Right renal pelvis (tissue), 4 donors: Measurements from ENCODE around the gene MMD2. TPM values are rescaled to one million over a fixed set of nuclear protein-coding genes. Genes with fewer than 3 reads are reported as not detected.
A peak's percentile ranks its signal among the peaks of the same experiment; 100 is the strongest.
"Not testable (repeated sequence)": the region's sequence is repeated elsewhere in the genome, so short reads cannot be mapped to it uniquely, and the experiment has no call there.

Source experiments
- DNase-seq, 4 donors: peaks; one replicate each; pipeline ENCODE4 v3.0.0-alpha.2; 2013; ENCODE audit warnings: low read depth in 4 of 4, low spot score in 3 of 4, missing footprints in 1 of 4
- polyA plus RNA-seq, 4 donors: library from polyadenylated mRNA; unstranded; fragments of 120-200 nt; gene quantifications; one replicate each; pipeline ENCODE4 v1.2.1, GENCODE V29; 2013; ENCODE audit not compliant: insufficient read length in 4 of 4

MMD2 gene, protein sequence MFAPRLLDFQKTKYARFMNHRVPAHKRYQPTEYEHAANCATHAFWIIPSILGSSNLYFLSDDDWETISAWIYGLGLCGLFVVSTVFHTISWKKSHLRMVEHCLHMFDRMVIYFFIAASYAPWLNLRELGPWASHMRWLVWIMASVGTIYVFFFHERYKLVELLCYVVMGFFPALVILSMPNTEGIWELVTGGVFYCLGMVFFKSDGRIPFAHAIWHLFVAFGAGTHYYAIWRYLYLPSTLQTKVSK
- under 1 TPM in 3 of 4 donors, not detected in 1; 0.10 to 0.42 (median 0.11) TPM for polyA plus RNA-seq

DNA sequence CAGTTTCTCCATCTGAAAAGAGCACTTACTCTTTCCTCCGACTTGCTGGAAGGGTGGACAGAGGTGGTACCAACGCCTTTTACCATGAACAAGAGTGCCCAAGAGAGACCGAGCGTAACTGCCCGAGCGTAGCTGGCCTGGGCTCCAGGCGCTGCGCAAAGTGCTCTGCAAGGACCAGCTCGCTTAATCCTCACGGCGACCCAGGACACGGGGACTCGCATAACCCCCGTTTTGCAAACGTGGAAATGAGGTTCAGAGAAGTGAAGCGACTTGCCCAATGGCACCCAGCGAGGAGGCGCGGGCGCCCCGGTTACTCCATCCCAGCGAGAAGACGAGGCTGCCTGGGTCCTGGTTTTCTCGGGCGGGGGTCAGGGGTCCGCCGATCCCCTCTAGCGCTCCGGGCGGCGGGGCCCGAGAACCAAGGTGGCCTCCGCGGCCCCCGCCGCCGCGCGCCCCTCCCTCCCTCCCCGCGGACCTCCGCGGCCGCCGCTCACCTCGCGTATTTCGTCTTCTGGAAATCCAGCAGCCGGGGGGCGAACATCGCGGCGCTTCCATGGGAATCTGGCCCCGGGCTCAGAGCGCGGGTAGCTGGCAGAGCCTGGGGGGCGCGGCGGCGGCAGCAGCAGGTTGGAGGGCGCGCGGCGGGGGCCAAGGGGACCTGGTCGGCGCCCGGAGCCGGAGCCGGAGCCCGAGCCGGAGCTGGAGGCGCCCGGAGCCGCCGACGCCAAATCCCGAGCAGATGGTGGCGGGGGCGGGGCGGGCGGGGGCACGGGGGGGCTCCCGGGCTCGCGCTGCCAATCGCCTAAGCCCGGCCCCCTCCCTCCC, at the start of gene MMD2:
Gene MMD2 (minus strand): TSS at position 711 of the 825 bp plus-strand sequence. CDS start 170 bp downstream, at position 541.
- no peak for DNase-seq

DNA sequence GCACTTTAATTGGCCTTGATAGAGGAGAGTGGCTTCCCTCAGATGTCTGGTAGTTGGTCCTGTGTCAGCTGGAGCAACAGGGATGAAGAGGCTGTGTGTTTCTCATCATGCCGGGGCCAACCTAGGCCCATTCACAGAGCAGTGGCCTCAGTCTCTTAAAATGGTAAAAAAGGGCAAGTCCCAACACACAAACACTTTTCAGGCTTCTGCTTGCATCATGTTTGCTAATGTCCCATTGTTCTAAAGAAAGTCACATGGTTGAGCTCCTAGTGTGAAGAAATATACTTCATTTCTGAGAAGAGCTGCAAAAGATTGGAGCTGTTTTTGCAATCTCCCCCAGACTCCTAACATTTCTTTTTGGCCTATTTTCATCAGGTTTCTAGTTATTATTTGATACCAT, 46.1 kb upstream of the MMD2 start:
- DNase-seq, result no peak

DNA sequence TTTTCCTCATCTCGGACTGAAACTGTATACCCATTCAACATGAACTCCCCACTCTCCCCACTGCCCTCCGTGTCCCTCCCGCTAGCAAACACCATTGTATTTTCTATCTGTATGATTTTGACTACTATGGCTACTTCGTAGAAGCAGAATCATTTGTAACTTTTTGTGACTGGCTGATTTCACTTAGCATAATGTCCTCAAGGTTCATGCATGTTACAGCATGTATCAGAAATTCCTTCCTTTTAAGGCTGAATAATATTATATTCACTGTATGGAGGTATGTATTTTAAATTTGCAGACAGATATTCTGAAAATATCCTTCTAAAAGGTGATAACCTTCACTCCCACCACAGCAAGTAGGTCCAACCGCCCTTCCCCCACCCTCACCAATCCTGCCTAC, 42.9 kb upstream of the MMD2 start:
- no peak for DNase-seq

DNA sequence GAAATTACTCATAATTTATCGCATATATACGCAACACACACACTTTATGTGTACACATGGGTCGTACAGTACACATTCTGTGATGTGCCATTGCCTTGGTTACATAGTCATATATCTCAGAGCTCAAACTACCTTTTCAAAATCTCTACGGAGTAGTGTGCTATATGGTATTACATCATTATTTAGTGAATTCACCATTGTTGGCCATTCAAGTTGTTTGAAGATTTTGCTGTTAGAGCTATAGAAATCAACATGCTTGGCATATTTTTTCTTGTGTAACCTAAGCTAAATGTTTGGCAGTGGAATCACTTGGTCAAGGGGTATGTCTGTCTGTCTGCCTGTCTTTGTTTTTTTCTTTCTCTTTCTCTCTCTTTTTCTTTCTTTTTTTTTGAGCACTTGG, 42.0 kb upstream of the MMD2 start:
- no peak for DNase-seq

DNA sequence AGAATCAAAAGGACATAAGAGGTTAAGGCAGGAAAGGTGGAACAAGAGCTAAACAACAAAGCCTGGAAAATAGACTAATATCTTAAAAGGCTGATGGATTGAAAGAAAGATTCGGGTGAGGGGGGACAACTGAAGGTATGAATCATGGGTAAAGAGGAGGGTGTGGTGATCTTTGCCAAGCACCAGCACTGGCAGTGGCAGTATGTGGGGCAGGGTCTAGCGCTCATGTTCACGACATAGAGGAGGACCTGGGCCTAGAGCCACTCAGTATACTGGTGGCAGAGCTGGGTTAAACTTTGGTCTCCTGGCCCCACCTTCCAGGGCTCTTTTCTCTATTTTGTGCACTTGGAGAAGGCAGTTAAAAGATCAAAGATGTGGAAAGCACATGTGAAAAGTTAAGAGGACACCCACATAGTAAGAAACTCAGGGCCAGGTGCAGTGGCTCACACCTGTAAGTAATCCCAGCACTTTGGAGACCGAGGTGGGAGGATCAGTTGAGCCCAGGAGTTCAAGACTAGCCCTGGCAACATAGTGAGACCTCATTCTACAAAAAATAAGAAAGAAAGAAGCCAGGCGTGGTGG, 40.5 kb upstream of the MMD2 start:
- no peak for DNase-seq

DNA sequence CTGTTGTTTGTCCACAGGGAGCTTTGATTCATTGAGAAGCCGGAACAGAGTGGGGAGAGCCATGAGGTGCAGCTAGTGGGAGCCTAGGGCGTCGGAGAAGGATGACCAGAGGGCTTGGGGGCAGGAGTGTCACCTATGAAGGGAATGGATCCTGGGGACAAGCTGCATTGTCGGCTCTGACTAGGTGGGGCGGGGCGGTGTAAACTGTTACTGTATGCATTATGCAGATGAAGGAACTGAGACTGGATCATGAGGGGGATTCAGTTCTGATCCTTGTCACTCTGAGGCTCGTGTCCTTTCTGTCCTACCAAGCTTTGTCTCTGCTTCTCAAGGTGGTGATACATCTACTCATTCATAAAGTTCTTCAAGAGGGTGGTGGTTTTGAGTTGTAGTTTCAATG, 39.9 kb upstream of the MMD2 start:
- no peak for DNase-seq

DNA sequence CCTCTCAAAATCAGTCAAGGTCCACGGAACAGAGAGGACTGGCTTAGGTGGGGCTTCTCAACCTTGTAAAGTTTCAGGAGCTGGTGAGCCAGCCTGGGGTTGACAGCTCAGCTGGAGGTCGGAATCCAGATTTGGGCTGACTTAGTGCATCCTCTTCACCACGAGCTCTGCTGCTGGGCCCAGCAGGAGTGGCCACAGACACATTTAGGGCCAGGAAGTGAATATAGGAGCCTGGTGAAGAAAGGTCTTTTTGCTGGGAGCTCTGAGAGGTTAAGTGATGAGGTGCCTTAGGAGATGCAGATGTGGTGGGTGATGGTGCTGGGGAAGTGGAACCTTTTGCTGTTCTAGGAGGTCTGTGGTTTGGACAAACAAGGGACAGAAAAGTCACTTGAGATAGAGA, 39.3 kb upstream of the MMD2 start:
- DNase-seq, result no peak

DNA sequence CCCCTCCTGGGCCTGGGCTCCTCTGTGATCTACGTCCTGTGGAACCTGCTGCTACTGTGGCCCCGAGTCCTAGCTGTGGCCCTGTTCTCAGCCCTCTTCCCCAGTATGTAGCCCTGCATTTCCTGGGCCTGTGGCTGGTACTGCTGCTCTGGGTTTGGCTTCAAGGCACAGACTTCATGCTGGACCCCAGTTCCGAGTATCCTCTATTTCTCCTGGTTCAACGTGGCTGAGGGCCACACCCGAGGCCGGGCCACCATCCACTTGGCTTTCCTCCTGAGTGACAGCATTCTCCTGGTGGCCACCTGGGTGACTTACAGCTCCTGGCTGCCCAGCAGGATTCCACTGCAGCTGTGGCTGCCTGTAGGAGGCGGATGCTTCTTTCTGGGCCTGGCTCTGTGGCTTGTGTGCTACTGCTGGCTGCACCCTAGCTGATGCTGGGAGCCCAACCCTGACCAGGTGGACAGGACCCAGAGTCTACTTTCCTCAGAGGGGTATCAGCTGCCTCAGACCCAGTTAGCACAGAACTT, 37.8 kb upstream of the MMD2 start:
- no peak for DNase-seq

DNA sequence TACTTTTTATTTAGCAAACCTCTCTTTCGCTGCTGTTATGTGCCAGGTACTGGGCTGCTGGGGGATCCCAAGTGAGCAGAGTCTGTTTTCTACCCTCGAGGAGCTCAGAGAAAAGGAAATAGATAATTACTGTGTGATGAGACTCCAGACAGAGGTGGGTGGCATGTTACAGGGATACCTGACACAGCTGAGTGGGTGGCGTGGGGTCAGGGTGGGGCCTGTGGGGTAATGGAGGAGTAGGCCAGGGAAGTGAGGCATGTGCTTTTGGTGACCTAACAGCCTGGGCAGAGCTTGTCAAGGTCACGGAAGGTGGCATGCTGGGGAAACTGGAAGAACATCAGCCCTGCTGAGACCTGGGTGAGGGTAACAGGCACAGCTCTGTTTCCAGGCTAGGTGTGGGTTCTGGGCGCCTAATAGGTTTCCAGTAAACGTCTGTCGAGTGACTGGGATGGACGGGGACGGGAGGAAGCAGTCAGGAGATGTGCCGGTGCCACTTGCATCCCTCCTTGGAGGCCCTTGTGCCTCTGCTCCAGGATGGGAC, 36.5 kb upstream of the MMD2 start:
- DNase-seq, result no peak

DNA sequence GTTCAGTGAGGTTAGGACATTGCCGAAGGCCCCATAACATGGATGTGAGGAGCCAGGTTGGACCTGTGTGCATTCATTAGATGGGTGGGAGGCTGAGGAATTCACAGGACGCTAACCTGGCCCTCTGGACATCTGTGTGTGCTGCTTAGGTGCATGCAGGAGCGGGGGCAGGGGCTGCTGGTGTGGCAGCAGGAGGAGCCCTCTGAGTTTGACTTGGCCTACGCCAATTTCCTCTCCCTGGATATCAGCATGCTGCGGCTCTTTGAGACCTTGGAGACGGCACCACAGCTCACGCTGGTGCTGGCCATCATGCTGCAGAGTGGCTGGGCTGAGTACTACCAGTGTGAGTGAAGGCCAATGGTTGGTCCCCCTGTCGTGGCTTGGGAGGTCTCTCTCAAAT, 34.5 kb upstream of the MMD2 start:
- no peak for DNase-seq

DNA sequence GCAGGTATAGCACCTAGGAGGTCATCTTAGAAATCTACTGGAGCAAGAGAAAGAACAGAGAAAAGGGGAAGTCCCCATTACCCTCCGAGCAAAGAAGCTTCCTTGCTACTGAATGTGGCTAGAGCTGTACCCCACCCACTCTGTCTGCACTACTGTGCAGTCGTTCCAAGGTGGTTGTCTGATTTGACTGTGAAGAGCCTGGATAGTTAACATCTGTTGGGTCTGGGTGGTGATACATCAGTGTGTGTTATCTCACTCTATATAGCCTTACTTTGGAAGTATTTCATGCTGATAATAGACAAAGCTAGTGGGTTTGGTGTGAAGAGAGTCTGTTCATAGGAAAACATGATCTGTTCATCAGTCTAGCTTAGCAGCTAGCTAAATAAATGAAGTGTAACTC, 23.8 kb upstream of the MMD2 start:
- DNase-seq, result not testable (repeated sequence)

DNA sequence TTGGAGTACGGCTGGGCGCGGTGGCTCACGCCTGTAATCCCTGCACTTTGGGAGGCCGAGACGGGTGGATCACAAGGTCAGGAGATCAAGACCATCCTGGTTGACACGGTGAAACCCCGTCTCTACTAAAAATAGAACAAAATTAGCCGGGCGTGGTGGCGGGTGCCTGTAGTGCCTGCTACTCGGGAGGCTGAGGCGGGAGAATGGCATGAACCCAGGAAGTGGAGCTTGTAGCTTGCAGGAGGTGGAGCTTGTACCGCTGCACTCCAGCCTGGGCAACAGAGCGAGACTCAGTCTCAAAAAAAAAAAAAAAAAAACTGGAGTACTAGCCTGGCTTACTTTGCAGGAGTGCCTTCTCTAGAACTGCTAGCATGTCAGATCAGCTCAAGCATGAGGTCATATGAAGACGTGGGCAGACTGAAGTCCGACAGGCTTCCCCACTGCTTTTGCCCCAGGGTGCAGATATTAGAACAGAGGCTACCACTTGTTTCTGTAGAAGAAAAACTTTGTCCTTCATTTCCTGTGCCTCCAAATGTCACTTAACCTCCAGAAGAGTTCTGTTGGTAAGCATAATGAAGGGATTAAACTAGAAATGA, 22.4 kb upstream of the MMD2 start:
- DNase-seq, result not testable (repeated sequence)

DNA sequence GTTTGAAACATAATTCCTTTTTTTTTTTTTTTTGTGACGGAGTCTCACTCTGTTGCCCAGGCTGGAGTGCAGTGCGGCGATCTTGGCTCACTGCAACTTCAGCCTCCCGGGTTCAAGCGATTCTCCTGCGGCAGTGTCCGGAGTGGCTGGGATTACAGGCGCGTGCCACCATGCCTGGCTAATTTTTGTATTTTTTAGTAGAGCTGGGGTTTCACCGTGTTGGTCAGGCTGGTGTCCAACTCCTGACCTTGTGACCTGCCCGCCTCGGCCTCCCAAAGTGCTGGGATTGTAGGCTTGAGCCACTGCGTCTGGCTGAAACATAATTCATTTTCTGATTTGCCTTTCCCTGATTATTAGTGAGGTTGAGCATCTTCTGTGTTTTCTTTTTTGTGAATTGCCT, 16.6 kb upstream of the MMD2 start:
- not testable (repeated sequence) for DNase-seq

DNA sequence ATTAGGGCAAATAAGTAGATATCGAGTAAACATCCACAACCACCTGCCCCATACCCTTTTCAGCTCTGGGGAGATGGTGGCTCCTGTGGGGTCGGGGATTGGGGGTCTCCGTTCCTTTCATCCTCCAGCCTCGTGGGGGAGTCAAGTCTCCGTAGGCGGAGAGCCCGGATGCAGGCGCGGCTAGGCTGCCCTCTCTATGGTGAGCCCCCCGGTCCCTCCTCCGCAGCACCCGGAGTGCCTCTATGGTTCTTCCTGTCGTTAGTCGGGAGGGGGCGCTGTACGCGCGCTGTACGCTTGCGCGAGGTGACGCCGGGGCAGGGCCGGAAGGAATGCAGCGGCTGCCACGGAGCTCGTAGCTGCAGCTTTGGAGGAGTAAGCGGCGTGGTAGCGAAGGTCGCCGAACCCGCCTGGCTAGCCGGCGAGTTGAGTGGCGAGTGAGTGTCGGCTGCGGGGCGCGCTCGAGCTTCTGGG, 14.8 kb upstream of the MMD2 start:
- peak; percentile 83 to 96 (median 88) for DNase-seq

DNA sequence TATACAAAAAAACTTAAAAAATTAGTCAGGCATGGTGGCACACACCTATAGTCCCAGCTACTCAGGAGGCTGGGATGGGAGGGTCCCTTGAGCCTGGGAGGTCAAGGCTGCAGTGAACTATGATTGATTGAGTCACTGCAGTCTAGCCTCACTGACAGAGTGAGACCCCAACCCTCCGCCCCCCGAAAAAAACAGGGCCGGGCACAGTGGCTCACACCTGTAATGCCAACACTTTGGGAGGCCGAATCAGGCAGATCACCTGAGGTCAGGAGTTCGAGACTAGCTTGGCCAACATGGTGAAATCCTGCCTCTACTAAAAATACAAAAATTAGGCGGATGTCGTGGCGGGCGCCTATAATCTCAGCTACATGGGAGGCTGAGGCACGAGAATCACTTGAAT, 13.5 kb upstream of the MMD2 start:
- DNase-seq, result not testable (repeated sequence)

DNA sequence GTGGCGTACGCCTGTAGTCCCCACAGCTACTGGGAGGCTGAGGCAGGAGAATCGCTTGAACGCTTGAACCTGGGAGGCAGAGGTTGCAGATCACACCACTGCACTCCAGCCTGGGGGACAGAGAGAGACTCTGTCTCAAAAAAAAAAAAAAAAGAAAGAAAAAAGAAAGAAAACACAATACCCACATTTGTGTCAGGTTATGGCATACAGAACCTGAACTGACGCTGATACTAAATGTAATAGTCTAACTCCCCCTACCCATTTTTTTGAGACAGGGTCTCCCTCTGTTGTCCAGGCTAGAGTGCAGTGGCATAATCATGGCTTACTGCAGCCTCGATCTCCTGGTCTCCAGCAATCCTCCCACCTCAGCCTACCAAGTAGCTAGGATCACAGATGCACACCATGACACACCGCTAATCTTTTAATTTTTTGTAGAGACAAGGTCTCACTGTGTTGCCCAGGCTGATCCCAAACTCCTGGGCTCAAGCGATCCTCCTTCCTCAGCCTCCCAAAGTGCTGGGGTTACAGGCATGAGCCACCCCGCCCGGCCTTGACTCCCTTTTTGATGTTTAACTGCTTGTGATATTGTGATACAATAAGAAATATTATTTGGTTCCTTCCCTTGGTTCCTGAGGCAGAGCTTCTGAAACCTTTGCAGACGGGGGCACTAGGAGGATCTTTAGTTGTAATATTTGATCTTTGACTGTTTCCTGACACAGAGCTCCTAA, 6.5 kb upstream of the MMD2 start:
- no peak for DNase-seq

DNA sequence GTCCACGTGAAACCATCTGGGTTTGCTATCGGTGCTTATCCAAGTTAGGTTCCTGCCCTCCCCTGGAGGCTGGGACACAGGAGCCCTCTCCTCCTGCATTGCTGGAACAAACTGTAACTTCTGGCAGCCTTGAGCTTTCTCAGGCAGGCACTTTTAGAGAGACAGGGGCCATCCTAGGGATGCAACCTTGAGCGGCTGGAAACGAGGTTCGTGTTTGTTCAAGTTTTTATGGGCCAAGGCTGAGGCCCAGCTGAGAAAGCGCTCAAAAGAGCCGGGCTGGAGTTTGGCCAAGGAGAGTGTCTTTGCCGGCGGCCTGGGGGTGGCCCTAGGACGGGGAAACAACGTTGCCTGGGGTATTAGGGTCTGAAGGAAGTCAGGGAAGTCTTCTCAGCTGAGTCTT, 5.5 kb upstream of the MMD2 start:
- no peak for DNase-seq

DNA sequence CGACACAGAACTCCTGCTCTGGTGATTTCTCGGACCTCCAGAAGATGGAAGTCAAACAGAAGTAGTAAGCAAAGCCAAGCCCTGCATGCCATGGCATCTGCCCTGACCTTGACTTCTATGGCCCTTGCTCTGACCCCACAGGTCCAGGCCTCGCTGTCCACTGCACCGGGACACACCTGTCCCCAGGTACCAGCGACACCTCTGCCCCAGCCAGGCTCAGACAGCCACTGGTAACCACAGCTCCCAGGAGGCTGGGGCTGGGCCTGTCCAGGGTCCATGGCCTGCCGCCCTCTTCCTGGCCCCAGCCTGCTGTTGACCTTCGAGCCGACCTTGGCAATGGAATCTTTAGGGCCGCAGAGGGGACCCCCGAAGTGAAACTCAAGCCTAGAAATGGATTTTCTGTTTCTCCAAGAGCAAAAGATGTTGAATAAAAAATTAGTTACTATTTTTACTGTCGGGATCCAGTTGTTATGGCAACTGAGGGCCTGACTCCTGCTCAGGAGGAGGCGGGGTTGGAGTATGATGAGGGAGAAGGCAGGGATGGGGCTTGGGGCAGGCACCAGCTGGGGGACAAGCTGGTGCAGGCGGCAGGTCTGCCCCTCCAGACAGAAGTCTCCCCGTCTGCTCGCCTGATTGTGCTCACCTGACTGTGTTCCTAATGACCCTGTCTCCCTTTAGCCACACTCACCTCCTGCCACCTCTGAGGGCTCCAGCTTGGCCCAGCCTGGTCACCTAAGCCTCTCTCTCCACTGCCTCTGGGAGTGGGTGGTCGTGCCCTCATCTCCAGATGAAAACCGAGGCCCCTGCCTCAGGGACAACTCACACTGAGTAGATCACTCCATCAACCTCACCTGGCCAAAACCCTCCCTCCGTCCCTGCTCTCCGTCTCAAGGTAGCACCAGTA, 4.1 kb upstream of the MMD2 start:
- no peak for DNase-seq

DNA sequence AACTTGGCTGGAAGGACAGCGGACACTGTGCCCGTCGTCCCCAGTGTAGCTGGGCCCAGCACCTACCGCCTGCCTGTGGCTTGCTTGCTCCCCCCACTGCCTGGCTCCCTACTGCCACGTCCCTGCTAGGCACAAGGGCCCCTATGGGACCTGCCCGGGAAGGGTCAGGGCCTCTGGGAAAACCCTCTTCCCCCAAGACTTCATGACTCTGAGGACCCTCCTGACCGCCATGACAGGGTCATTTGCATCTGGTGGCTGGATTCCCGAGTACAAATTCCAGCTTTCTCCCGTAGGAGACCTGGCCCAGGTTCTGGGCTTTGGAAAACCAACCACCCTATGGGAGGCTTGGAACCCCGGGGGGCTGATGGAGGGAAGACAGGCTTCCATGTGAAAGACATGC, 1.4 kb upstream of the MMD2 start:
- no peak for DNase-seq
